ENCODE measurements around the gene SLC25A20.
"Not testable (repeated sequence)": the region's sequence is repeated elsewhere in the genome, so short reads cannot be mapped to it uniquely, and the experiment has no call there.

Gene SLC25A20

GRCh38 chr3:48926425-48927392, 28.0 kb upstream of the SLC25A20 start:
- no peak overlapping the region for H3K4me3 ChIP-seq (ENCODE audit: low read depth, low read length)
- DNase-seq (ENCODE audit: low read depth): no peak
- TF ChIP-seq CTCF (IDR thresholded peaks at IDR 0.05; ENCODE audit: low read depth, low read length, missing control alignments): no peak
- in situ Hi-C loops (cut with HindIII; ENCODE audit: low sequenced_read_pairs): no loop called here

- no peak for DNase-seq (ENCODE audit: low read depth)
- H3K4me3 ChIP-seq (ENCODE audit: low read depth, low read length): peak overlapping the region; percentile 54
- in situ Hi-C loops (cut with HindIII; ENCODE audit: low sequenced_read_pairs): no loop called here
- TF ChIP-seq CTCF (IDR thresholded peaks at IDR 0.05; ENCODE audit: low read depth, low read length, missing control alignments): no peak
Measured at GRCh38 chr3:48919215-48920138, 20.8 kb upstream of the SLC25A20 start.

- TF ChIP-seq CTCF (IDR thresholded peaks at IDR 0.05; ENCODE audit: low read depth, low read length, missing control alignments): peak; percentile 12
- DNase-seq (ENCODE audit: low read depth): peak; percentile 78
- peak within 1 kb of the TSS; percentile 54 for H3K4me3 ChIP-seq (ENCODE audit: low read depth, low read length)
- in situ Hi-C loops (cut with HindIII; ENCODE audit: low sequenced_read_pairs): no loop called here
Measured at GRCh38 chr3:48918388-48919214, 19.9 kb upstream of the SLC25A20 start, which contains the start of gene ARIH2. TSS of gene ARIH2 (plus strand) at chr3:48918842. CDS start at chr3:48927559, 8,717 bp downstream.

GRCh38 chr3:48915296-48915695, 16.6 kb upstream of the SLC25A20 start:
- no peak for DNase-seq (ENCODE audit: low read depth)
- in situ Hi-C loops (cut with HindIII; ENCODE audit: low sequenced_read_pairs): no loop called here
- no peak for TF ChIP-seq CTCF (IDR thresholded peaks at IDR 0.05; ENCODE audit: low read depth, low read length, missing control alignments)
- H3K4me3 ChIP-seq (ENCODE audit: low read depth, low read length): no peak overlapping the region

GRCh38 chr3:48907026-48907425, 8.3 kb upstream of the SLC25A20 start:
- DNase-seq (ENCODE audit: low read depth); in situ Hi-C loops (cut with HindIII; ENCODE audit: low sequenced_read_pairs); H3K4me3 ChIP-seq (ENCODE audit: low read depth, low read length): not testable (repeated sequence)

- H3K4me3 ChIP-seq (ENCODE audit: low read depth, low read length): peak overlapping the region; percentile 62
- in situ Hi-C loops (cut with HindIII; ENCODE audit: low sequenced_read_pairs): no loop called here
- no peak for DNase-seq (ENCODE audit: low read depth)
- TF ChIP-seq CTCF (IDR thresholded peaks at IDR 0.05; ENCODE audit: low read depth, low read length, missing control alignments): no peak
Measured at GRCh38 chr3:48899273-48899672, 591 bp upstream of the SLC25A20 start.

All from astrocyte of the cerebellum (primary cell).